Activated CD8-positive, alpha-beta T cell treated with anti-CD3 and anti-CD28 coated beads, Interleukin-2, amount 10 ng/mL, durations not matched to agents 7 days and 5 days (primary cell): ENCODE data around the gene GZMM. TPM values are rescaled to one million over a fixed set of nuclear protein-coding genes. Genes with fewer than 3 reads are reported as not detected.
A peak's percentile ranks its signal among the peaks of the same experiment; 100 is the strongest.

ENCODE experiments used
- ATAC-seq: fragments of 150-1000 bp; cut with Tn5 transposase; one replicate; pipeline ENCODE4 v1.10.0; 2021; ENCODE audit warnings: moderate library complexity
- CTCF ChIA-PET: fragments of 350-600 bp; sonication (Branson Sonifier 250); formaldehyde crosslinking; loops from one replicate; lab custom pipeline; 2021; ENCODE audit warnings: antibody characterized with exemption; lab: Charles Lee
- POLR2A ChIA-PET: fragments of 350-600 bp; sonication (Branson Sonifier 250); formaldehyde crosslinking; loops from one replicate; lab custom pipeline; 2021; ENCODE audit warnings: antibody characterized with exemption; lab: Charles Lee
- DNase-seq: peaks from one replicate; pipeline ENCODE4 v3.0.0-alpha.2; 2020
- H3K27ac Mint-ChIP-seq: one replicate; pipeline ENCODE4 v1.8.0; 2021; ENCODE audit warnings: mild to moderate bottlenecking, mixed read lengths
- H3K27me3 Mint-ChIP-seq: one replicate; pipeline ENCODE4 v1.8.0; 2021; ENCODE audit warnings: low read depth, mixed read lengths
- H3K36me3 Mint-ChIP-seq: one replicate; pipeline ENCODE4 v1.8.0; 2021; ENCODE audit warnings: low read depth, mixed read lengths
- H3K4me1 Mint-ChIP-seq: one replicate; pipeline ENCODE4 v1.8.0; 2021; ENCODE audit warnings: low read depth, mixed read lengths
- H3K4me3 Mint-ChIP-seq: one replicate; pipeline ENCODE4 v1.8.0; 2021; ENCODE audit warnings: mild to moderate bottlenecking, mixed read lengths
- H3K9me3 Mint-ChIP-seq: one replicate; pipeline ENCODE4 v1.8.0; 2022; ENCODE audit warnings: mixed read lengths; ENCODE audit not compliant: insufficient read depth
- total RNA-seq, 2 experiments: library from RNA; stranded (reverse); gene quantifications; one replicate each; pipeline ENCODE4 v1.2.3, GENCODE V29; 2021

The GZMM gene
- total RNA-seq = 10 to 100 TPM; 86.9 to 87.3 TPM

DNA sequence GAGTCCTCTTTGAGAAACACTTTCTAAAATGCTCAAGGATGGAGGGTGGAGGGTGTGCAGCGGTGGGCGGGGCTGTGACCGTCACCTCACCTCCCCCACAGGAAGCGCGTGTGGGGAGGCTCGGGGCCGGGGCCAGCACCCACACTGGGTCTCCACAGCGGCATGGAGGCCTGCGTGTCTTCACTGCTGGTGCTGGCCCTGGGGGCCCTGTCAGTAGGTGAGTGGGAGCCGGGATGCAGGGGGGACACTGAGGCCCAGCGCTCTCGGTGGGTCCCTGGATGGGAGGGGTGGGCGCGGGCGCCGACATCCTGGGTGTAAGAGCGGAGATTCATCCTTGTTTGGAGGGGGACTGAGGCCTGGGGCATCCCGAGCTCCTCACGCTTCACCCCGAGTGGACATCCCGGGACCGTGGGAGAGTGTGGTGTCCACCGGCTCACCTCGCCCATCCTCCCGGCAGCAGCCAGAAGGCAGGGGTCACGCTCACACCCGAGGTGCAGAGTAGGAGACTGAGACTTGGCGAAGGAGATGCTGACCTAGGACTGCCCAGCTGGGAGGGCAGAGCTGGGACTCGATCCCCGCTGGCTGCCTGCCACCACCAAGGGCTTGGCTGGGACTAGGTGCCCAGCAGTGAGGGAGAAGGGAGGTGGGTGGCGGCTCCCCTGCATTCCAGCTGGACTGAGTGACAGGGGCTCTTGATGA is at the start of gene GZMM:
Gene GZMM (plus strand): TSS at position 144 of the 699 bp plus-strand sequence. CDS start 19 bp downstream, at position 163.
- ChIA-PET CTCF (interaction anchor here (1.0 to 1.7 kb wide), 2 partner anchors 12 to 33 kb away, joined by 3 to 6 read pairs; partner anchors contain the start of gene CDC34), POLR2A (interaction anchor here (0.8 to 1.3 kb wide), 4 partner anchors 9 to 33 kb away, joined by 3 to 4 read pairs (median 4); partner anchors contain the start of gene CDC34)
- H3K27me3 Mint-ChIP-seq = no peaks in the 10 kb centered on the region
- peaks cover 25% of the 10 kb centered on the region for H3K4me1 Mint-ChIP-seq
- peak within 1 kb of the TSS; percentile 87 for H3K4me3 Mint-ChIP-seq
- ATAC-seq (peak; percentile 93), DNase-seq (peak; percentile 86)
- H3K27ac Mint-ChIP-seq = peak within 1 kb of the TSS; percentile 97
- no peaks in the 10 kb centered on the region for H3K9me3 Mint-ChIP-seq
- H3K36me3 Mint-ChIP-seq = peaks cover 14% of the 10 kb centered on the region

DNA sequence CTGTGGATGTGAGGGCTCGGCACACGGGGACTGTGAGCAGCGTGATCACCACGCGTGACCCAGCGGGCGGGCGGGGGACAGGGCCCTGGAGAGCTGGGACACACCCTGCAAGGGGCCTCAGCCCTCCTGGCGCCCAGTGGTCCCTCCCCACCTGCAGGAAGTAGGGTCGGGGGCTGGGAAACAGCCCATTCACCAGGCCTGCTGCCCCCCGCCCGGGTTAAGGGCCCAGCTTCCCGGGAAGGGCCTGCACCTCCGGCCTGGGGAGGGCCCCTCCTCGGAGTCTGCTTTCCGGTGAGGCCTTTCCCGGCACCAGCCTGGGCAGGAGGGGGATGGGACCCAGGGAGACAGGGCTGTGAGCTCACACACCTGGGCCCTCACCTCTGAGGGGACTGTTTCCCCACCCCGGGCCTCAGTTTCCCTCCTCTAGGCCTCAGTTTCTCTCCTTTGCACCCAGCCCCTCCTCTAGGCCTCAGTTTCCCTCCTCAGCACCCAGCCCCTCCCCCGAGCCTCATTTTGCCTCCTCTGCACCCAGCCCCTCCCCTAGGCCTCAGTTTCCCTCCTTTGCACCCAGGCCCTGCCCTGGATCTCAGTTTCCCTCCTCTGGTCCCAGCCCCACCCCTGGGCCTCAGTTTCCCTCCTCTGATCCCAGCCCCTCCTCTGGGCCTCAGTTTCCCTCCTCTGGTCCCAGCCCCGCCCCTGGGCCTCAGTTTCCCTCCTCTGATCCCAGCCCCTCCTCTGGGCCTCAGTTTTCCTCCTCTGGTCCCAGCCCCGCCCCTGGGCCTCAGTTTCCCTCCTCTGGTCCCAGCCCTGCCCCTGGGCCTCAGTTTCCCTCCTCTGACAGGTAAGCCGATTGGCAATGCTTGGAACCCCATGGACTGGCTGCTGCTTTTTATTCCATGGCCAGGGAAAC is 49.4 kb upstream of the GZMM start:
- peaks cover under 1% of the 10 kb centered on the region for H3K36me3 Mint-ChIP-seq
- H3K4me3 Mint-ChIP-seq = no peak overlapping the region
- CTCF ChIA-PET = interaction anchor here (1.3 to 2.4 kb wide), 3 partner anchors 10 to 16 kb away, joined by 12 to 32 read pairs (median 15); partner anchors contain the start of gene TPGS1
- no peak for ATAC-seq
- no peak for DNase-seq
- H3K9me3 Mint-ChIP-seq = no peaks in the 10 kb centered on the region
- POLR2A ChIA-PET = no interaction called here
- H3K27ac Mint-ChIP-seq = no peak overlapping the region
- peaks cover 10% of the 10 kb centered on the region for H3K4me1 Mint-ChIP-seq
- H3K27me3 Mint-ChIP-seq = peaks cover 17% of the 10 kb centered on the region

DNA sequence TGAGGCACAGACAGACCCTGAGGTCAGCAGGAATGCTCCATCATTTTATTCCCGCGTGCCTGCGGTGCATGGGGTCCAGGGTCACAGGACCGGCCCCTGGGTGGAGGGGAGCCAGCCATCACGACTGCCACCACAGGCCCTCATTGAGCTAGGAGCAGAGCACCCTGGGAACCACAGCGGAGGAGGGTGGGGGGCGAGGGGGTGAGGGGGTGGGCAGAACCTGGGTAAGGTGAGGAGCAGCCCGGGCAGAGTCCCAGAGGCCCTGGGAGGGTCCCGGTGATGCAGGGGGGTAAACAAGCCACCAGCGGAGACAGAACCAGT is 48.8 kb upstream of the GZMM start:
- ChIA-PET POLR2A (no interaction called here), CTCF (interaction anchor here (1.3 to 2.4 kb wide), 3 partner anchors 10 to 16 kb away, joined by 12 to 32 read pairs (median 15); partner anchors contain the start of gene TPGS1)
- Mint-ChIP-seq H3K27me3 (peaks cover 18% of the 10 kb centered on the region), H3K27ac (no peak overlapping the region), H3K4me1 (peaks cover 5% of the 10 kb centered on the region), H3K4me3 (no peak overlapping the region), H3K36me3 (no peaks in the 10 kb centered on the region), H3K9me3 (no peaks in the 10 kb centered on the region)
- no peak for ATAC-seq
- DNase-seq = no peak

DNA sequence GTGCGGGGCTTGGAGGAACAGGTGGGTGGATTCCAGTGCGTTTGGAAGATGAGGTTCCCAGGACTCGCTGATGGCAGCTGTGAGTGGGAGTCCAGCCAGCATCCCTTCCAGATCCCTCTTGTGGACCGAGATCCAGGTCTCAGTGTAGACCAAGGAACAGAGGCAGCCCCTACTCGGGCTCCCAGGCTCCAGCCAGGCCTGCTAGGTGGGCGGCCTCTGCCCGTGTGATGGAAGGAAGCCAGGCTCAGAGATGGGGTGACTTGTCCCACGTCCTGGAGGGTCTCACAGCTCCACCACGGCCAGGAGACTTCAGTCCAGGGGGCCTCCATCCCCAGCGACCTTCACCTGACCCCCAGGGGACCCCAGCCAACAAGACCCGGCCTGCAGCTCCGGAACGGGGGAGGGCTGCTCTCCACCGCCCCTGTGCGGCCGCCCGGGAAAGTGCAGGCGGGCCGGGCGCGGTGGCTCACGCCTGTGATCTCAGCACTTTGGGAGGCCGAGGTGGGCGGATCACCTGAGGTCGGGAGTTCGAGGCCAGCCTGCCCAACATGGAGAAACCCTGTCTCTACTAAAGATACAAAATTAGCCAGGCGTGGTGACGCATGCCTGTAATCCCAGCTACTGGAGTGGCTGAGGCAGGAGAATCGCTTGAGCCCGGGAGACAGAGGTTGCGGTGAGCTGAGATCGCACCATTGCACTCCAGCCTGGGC is 48.3 kb upstream of the GZMM start:
- H3K36me3 Mint-ChIP-seq = no peaks in the 10 kb centered on the region
- peaks cover 3% of the 10 kb centered on the region for H3K4me1 Mint-ChIP-seq
- H3K9me3 Mint-ChIP-seq = no peaks in the 10 kb centered on the region
- no peak overlapping the region for H3K27ac Mint-ChIP-seq
- H3K4me3 Mint-ChIP-seq = no peak overlapping the region
- POLR2A ChIA-PET = interaction anchor here (0.6 to 0.7 kb wide), 2 partner anchors 181 to 1316 kb away, joined by 3 read pairs; no protein-coding TSS in a partner anchor
- peaks cover 18% of the 10 kb centered on the region for H3K27me3 Mint-ChIP-seq
- ATAC-seq (peak; percentile 26), DNase-seq (peak; percentile 57)
- CTCF ChIA-PET = interaction anchor here (1.3 to 2.4 kb wide), 3 partner anchors 9 to 15 kb away, joined by 12 to 32 read pairs (median 15); partner anchors contain the start of gene TPGS1

DNA sequence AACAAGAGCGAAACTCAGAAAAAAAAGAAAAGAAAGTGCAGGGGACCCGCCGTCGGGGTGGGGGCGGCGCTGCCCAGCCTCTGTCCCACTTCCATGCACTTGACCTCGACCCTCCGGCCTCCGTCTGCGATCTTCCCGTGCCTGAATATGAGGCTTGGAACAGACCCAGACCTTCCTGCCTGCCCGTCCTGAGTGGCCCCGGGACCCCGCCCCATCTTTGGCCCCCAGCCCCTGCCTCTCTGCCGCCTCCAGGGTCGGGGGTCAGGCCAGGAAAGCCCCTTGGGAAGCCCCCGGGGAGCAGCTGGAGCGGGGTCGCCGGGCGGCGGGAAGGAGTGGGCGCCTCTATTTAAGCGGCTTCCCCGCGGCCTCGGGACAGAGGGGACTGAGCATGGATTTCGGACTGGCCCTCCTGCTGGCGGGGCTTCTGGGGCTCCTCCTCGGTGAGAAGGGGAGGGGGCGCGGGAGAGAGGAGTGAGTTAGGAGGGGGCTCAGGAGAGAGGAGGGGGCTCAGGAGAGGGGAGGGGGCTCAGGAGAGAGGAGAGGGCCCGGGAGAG is 47.7 kb upstream of the GZMM start, which contains the start of gene MADCAM1:
Gene MADCAM1 (plus strand): TSS at position 375 of the 554 bp plus-strand sequence. CDS start 14 bp downstream, at position 389.
- no peak for DNase-seq
- ATAC-seq = no peak
- peaks cover 18% of the 10 kb centered on the region for H3K27me3 Mint-ChIP-seq
- H3K27ac Mint-ChIP-seq = no peak within 1 kb of the TSS
- no peak within 1 kb of the TSS for H3K4me3 Mint-ChIP-seq
- CTCF ChIA-PET = interaction anchor here (1.3 to 2.4 kb wide), 3 partner anchors 8 to 15 kb away, joined by 12 to 32 read pairs (median 15); partner anchors contain the start of gene TPGS1
- H3K9me3 Mint-ChIP-seq = no peaks in the 10 kb centered on the region
- POLR2A ChIA-PET = interaction anchor here (0.6 to 0.7 kb wide), 2 partner anchors 182 to 1315 kb away, joined by 3 read pairs; no protein-coding TSS in a partner anchor
- H3K36me3 Mint-ChIP-seq = no peaks in the 10 kb centered on the region
- H3K4me1 Mint-ChIP-seq = peaks cover 3% of the 10 kb centered on the region

DNA sequence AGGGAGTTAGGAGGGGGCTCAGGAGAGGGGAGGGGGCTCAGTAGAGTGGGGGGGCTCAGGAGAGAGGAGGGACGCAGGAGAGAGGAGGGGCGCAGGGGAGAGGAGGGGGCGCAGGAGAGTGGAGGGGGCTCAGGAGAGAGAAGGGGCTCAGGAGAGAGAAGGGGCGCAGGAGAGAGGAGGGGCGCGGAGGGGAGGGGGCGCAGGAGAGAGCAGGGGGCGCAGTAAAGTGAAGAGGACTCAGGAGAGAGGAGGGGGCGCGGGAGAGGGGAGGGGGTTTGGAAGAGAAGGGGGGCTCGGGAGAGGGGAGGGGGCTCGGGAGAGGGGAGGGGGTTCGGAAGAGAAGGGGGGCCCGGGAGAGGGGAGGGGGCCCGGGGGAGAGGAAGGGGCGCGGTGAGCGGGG is 46.9 kb upstream of the GZMM start:
- ATAC-seq (no peak), DNase-seq (no peak)
- ChIA-PET CTCF (no interaction called here), POLR2A (no interaction called here)
- Mint-ChIP-seq H3K9me3 (no peaks in the 10 kb centered on the region), H3K27me3 (peaks cover 18% of the 10 kb centered on the region), H3K36me3 (no peaks in the 10 kb centered on the region), H3K4me3 (no peak overlapping the region), H3K27ac (no peak overlapping the region), H3K4me1 (peaks cover 3% of the 10 kb centered on the region)

DNA sequence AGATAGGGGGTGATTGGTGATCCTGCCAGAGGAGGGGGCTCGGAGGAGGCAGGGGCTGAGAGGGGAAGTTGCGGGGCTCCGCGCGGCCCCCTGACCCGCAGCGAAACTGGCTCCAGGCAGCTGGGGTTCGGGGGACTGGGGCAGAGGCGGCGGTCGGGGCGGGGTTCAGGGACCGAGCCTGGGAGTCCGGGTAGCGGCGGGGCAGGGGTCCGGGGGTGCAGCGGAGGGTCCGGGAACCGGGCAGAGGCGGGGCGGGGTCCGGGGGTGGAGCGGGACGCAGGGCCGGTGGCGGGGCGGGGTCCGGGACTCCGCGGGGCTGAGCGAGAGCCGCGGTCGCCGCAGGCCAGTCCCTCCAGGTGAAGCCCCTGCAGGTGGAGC is 46.4 kb upstream of the GZMM start:
- ChIA-PET POLR2A (no interaction called here), CTCF (interaction anchor here (1.0 kb wide), 1 partner anchor 9 kb away, joined by 4 read pairs; no protein-coding TSS in a partner anchor)
- Mint-ChIP-seq H3K4me3 (no peak overlapping the region), H3K36me3 (no peaks in the 10 kb centered on the region), H3K27ac (no peak overlapping the region), H3K4me1 (peaks cover 4% of the 10 kb centered on the region), H3K9me3 (no peaks in the 10 kb centered on the region), H3K27me3 (peaks cover 18% of the 10 kb centered on the region)
- ATAC-seq = no peak
- no peak for DNase-seq

DNA sequence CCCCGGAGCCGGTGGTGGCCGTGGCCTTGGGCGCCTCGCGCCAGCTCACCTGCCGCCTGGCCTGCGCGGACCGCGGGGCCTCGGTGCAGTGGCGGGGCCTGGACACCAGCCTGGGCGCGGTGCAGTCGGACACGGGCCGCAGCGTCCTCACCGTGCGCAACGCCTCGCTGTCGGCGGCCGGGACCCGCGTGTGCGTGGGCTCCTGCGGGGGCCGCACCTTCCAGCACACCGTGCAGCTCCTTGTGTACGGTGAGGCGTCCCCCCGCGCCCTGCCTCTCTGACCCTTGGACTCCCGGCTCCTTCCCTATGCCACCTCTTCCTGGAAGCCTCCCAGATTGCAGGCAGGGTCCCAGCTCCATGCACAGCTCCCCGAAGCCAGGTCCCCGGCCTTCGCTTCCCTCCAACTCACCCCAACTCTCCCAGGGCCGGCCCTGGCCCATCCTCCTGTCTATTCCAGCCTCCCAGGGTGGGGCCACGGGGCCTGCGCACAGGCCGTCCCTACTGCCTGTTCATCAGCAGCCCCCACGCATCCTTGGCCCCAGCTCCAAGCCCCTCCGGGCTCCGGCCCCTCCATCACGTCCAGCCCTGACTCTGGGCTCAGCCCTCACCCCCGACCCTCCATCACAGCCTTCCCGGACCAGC is 45.9 kb upstream of the GZMM start:
- peak; percentile 31 for ATAC-seq
- Mint-ChIP-seq H3K27me3 (peaks cover 18% of the 10 kb centered on the region), H3K27ac (no peak overlapping the region), H3K4me1 (peaks cover 8% of the 10 kb centered on the region), H3K9me3 (no peaks in the 10 kb centered on the region), H3K4me3 (no peak overlapping the region), H3K36me3 (no peaks in the 10 kb centered on the region)
- POLR2A ChIA-PET = no interaction called here
- CTCF ChIA-PET = interaction anchor here (1.0 kb wide), 1 partner anchor 9 kb away, joined by 4 read pairs; no protein-coding TSS in a partner anchor
- no peak for DNase-seq

DNA sequence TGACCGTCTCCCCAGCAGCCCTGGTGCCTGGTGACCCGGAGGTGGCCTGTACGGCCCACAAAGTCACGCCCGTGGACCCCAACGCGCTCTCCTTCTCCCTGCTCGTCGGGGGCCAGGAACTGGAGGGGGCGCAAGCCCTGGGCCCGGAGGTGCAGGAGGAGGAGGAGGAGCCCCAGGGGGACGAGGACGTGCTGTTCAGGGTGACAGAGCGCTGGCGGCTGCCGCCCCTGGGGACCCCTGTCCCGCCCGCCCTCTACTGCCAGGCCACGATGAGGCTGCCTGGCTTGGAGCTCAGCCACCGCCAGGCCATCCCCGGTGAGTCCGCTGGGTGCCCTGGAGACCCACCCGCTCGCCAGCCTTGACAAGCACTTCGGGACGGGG is 45.4 kb upstream of the GZMM start:
- Mint-ChIP-seq H3K27me3 (peaks cover 18% of the 10 kb centered on the region), H3K27ac (no peak overlapping the region), H3K9me3 (no peaks in the 10 kb centered on the region), H3K4me3 (no peak overlapping the region), H3K36me3 (no peaks in the 10 kb centered on the region), H3K4me1 (peaks cover 7% of the 10 kb centered on the region)
- ATAC-seq = no peak
- DNase-seq = no peak
- ChIA-PET CTCF (interaction anchor here (1.0 kb wide), 1 partner anchor 8 kb away, joined by 4 read pairs; no protein-coding TSS in a partner anchor), POLR2A (no interaction called here)

DNA sequence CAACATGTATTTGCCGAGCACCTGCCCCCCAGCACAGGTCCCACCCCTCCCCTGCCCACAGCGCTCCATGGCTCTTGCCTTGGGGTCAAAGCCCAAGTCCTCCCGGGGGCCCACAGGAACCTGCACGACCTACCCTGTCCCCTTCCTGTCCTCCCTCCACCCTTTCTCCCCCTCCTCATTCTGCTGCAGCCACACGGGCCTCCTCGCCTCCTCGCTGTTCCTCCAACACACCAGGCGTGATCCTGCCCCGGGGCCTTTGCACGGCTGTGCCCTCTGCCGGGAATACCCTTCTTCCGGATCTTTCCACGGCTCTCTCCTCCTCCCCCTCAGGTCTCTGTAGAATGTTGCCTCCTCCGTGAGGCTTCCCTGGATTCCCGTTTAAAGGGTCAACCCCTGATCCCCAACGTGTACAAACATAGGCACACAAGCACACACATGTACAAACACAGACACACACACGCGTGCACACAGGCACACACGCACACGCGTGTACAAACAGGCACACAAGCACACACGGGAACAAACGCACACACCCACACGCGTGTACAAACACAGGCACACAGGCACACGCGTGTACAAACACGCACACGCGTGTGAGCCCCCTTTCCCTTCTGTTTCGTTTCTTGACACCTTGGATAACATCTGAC is 44.8 kb upstream of the GZMM start:
- no peak for ATAC-seq
- Mint-ChIP-seq H3K27me3 (peaks cover 18% of the 10 kb centered on the region), H3K9me3 (no peaks in the 10 kb centered on the region), H3K27ac (no peak overlapping the region), H3K4me3 (no peak overlapping the region), H3K36me3 (no peaks in the 10 kb centered on the region), H3K4me1 (peaks cover 7% of the 10 kb centered on the region)
- POLR2A ChIA-PET = no interaction called here
- CTCF ChIA-PET = interaction anchor here (1.0 kb wide), 1 partner anchor 12 kb away, joined by 3 read pairs; no protein-coding TSS in a partner anchor
- DNase-seq = no peak
